GM12865 (cell line): ENCODE results near the gene RPL36.
A peak's percentile ranks its signal among the peaks of the same experiment; 100 is the strongest.

Source experiments
- DNase-seq: peaks from one replicate; pipeline ENCODE4 v3.0.0; 2010; ENCODE audit warnings: low read depth
- H3K4me3 ChIP-seq: 2 replicates; pipeline ENCODE4 v1.5.1; 2011; ENCODE audit warnings: mild to moderate bottlenecking, low read depth, low read length, control low read depth
- TF ChIP-seq, protein P1 (sequence below): IDR thresholded peaks from 2 replicates; pipeline ENCODE4 v1.5.1; 2011; ENCODE audit warnings: low read length, control low read depth, low read depth, inconsistent platforms; ENCODE audit not compliant: insufficient read depth; ENCODE audit errors: missing control alignments

RPL36 gene

GRCh38 chr19:5694167-5694955, 4.3 kb downstream of the RPL36 start:
- TF ChIP-seq, protein P1, sequence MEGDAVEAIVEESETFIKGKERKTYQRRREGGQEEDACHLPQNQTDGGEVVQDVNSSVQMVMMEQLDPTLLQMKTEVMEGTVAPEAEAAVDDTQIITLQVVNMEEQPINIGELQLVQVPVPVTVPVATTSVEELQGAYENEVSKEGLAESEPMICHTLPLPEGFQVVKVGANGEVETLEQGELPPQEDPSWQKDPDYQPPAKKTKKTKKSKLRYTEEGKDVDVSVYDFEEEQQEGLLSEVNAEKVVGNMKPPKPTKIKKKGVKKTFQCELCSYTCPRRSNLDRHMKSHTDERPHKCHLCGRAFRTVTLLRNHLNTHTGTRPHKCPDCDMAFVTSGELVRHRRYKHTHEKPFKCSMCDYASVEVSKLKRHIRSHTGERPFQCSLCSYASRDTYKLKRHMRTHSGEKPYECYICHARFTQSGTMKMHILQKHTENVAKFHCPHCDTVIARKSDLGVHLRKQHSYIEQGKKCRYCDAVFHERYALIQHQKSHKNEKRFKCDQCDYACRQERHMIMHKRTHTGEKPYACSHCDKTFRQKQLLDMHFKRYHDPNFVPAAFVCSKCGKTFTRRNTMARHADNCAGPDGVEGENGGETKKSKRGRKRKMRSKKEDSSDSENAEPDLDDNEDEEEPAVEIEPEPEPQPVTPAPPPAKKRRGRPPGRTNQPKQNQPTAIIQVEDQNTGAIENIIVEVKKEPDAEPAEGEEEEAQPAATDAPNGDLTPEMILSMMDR = no peak
- peak; percentile 26 for DNase-seq
- no peak overlapping the region for H3K4me3 ChIP-seq

DNA sequence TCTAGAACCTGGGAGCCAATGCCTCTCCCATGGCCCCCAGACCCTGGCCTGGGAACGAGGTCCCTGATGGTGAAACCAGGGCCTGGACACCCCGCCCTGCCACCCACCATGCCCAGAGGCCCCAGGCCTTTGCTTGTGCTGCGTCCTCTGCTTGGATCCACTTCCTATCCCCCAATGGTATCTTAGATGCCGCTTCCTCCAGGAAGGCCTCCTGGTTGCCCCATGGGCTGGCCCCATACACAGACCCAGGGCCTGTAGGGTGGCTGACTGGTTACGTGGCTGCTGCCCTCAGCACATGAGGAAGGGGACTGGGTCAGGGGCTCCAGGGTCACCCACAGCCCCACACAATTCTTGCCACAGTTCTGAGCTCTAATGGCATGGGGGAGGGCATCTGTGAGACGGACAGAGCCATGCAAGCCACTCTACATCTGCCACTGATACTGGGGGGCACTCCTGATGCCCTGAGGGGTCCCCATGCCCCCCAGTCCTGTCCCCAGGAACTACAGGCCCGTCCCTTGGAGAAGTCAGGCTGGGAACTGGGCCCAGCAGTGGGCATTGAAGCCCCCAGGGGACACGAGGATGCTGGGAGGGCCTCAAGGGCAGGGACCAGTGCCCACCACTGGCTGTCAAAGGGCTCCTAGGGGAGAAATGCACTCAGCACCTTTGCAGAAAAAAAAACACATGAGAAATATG, 5.0 kb downstream of the RPL36 start:
- no peak overlapping the region for H3K4me3 ChIP-seq
- DNase-seq = peak; percentile 10
- TF ChIP-seq, protein P1 = no peak

DNA sequence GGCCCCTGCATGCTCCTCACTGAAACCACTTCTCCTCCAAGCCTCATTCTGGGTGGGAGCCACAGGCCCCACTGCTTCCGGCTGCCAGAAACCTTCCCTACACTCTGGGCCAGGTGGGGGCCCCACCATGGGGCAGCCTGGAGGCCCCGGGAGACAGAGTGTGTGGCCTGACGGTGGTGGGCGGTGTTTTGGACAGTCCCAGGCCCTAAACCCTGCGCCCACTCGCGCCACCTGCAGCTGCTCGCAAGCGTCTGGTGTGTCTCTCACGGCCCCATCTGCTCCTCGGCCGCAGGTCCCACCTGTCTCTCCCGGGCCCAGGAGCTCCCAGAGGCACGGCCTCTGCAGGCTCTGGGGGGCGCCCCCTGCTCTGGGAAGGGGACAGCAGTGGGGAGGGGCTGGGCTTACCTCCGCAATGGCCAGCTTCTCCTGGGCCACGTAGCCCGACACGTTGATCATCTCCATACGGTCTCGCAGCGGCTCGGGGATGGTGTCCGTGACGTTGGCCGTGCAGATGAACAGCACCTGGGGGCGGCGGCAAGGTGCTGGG, 5.6 kb downstream of the RPL36 start:
- TF ChIP-seq, protein P1 = no peak
- peak; percentile 45 for DNase-seq
- H3K4me3 ChIP-seq = no peak overlapping the region

GRCh38 chr19:5696196-5697021, 6.3 kb downstream of the RPL36 start:
- DNase-seq = peak; percentile 29
- TF ChIP-seq, protein P1 = no peak
- H3K4me3 ChIP-seq = no peak overlapping the region

GRCh38 chr19:5697022-5697889, 7.2 kb downstream of the RPL36 start:
- peak; percentile 21 for DNase-seq

More at GRCh38 chr19:5697022-5697889, 7.2 kb downstream of the RPL36 start:
- no peak overlapping the region for H3K4me3 ChIP-seq
- TF ChIP-seq, protein P1 = no peak
